NCI-H2107 (cell line): ENCODE data around the gene CDC42BPA.
"Not testable (repeated sequence)": the region's sequence is repeated elsewhere in the genome, so short reads cannot be mapped to it uniquely, and the experiment has no call there.

Source experiments
- DNase-seq: peaks from one replicate; lab custom pipeline; 2025; lab: John Stamatoyannopoulos, UW

CDC42BPA gene

GRCh38 chr1:227260433-227260832 is 57.9 kb downstream of the CDC42BPA start:
- no peak for DNase-seq

- no peak for DNase-seq
These were observed 60.3 kb downstream of the CDC42BPA start for GRCh38 chr1:227257964-227258363.

GRCh38 chr1:227255086-227255732 is 63.1 kb downstream of the CDC42BPA start:
- DNase-seq: no peak

GRCh38 chr1:227253065-227253464 is 65.2 kb downstream of the CDC42BPA start:
- DNase-seq: no peak

- no peak for DNase-seq
These were observed 72.5 kb downstream of the CDC42BPA start for GRCh38 chr1:227245613-227246320.

- DNase-seq: no peak
These were observed 73.8 kb downstream of the CDC42BPA start for GRCh38 chr1:227244339-227245118.

- DNase-seq: no peak
These were observed 75.2 kb downstream of the CDC42BPA start for GRCh38 chr1:227242811-227243682.

- DNase-seq: no peak
These were observed 77.3 kb downstream of the CDC42BPA start for GRCh38 chr1:227240983-227241382.

- DNase-seq: no peak
These were observed 83.3 kb downstream of the CDC42BPA start for GRCh38 chr1:227234998-227235405.

- not testable (repeated sequence) for DNase-seq
These were observed 87.2 kb downstream of the CDC42BPA start for GRCh38 chr1:227231128-227231527.

- no peak for DNase-seq
These were observed 90.1 kb downstream of the CDC42BPA start for GRCh38 chr1:227228201-227228600.

- DNase-seq: no peak
These were observed 90.5 kb downstream of the CDC42BPA start for GRCh38 chr1:227227761-227228160.

GRCh38 chr1:227225715-227226346 is 92.5 kb downstream of the CDC42BPA start:
- DNase-seq: no peak

GRCh38 chr1:227223171-227223806 is 95.0 kb downstream of the CDC42BPA start:
- no peak for DNase-seq

- no peak for DNase-seq
These were observed 98.5 kb downstream of the CDC42BPA start for GRCh38 chr1:227219715-227220292.

- no peak for DNase-seq
These were observed 99.3 kb downstream of the CDC42BPA start for GRCh38 chr1:227218870-227219573.

GRCh38 chr1:227215863-227216510 is 102.3 kb downstream of the CDC42BPA start:
- no peak for DNase-seq

- DNase-seq: no peak
These were observed 104.1 kb downstream of the CDC42BPA start for GRCh38 chr1:227214207-227214606.

GRCh38 chr1:227213426-227213825 is 104.9 kb downstream of the CDC42BPA start:
- no peak for DNase-seq
